Glomerular visceral epithelial cell (primary cell): ENCODE results near the gene CCDC34.
A peak's percentile ranks its signal among the peaks of the same experiment; 100 is the strongest.
"Not testable (repeated sequence)": the region's sequence is repeated elsewhere in the genome, so short reads cannot be mapped to it uniquely, and the experiment has no call there.

Experiments
- DNase-seq: peaks from one replicate; pipeline ENCODE4 v3.0.0-alpha.2; 2016; ENCODE audit errors: extremely low spot score

The CCDC34 gene

GRCh38 chr11:27361649-27362431, 1.2 kb downstream of the CCDC34 start:
- DNase-seq, result no peak

GRCh38 chr11:27358296-27358695, 4.7 kb downstream of the CCDC34 start:
- DNase-seq, result no peak

- DNase-seq, result no peak
Observed at GRCh38 chr11:27357250-27357649, 5.8 kb downstream of the CCDC34 start.

- no peak for DNase-seq
Observed at GRCh38 chr11:27356624-27357222, 6.3 kb downstream of the CCDC34 start.

- no peak for DNase-seq
Observed at GRCh38 chr11:27355575-27356104, 7.4 kb downstream of the CCDC34 start.

GRCh38 chr11:27354359-27354965, 8.6 kb downstream of the CCDC34 start:
- no peak for DNase-seq

- DNase-seq, result no peak
Observed at GRCh38 chr11:27353593-27354358, 9.2 kb downstream of the CCDC34 start.

- DNase-seq, result no peak
Observed at GRCh38 chr11:27352781-27353180, 10.2 kb downstream of the CCDC34 start.

- no peak for DNase-seq
Observed at GRCh38 chr11:27350511-27350910, 12.5 kb downstream of the CCDC34 start.

- DNase-seq, result no peak
Observed at GRCh38 chr11:27349919-27350318, 13.1 kb downstream of the CCDC34 start.

- DNase-seq, result no peak
Observed at GRCh38 chr11:27348340-27348873, 14.6 kb downstream of the CCDC34 start.

- DNase-seq, result no peak
Observed at GRCh38 chr11:27347359-27348339, 15.4 kb downstream of the CCDC34 start.

GRCh38 chr11:27339941-27340340, 23.1 kb downstream of the CCDC34 start:
- DNase-seq, result no peak

- not testable (repeated sequence) for DNase-seq
Observed at GRCh38 chr11:27334764-27335163, 28.3 kb downstream of the CCDC34 start.

GRCh38 chr11:27331981-27332380, 31.0 kb downstream of the CCDC34 start:
- peak; percentile 4 for DNase-seq

- DNase-seq, result no peak
Observed at GRCh38 chr11:27330633-27331270, 32.3 kb downstream of the CCDC34 start.

- peak; percentile 2 for DNase-seq
Observed at GRCh38 chr11:27329867-27330632, 33.0 kb downstream of the CCDC34 start.

GRCh38 chr11:27328614-27329013, 34.4 kb downstream of the CCDC34 start:
- no peak for DNase-seq

- DNase-seq, result not testable (repeated sequence)
Observed at GRCh38 chr11:27327064-27327463, 36.0 kb downstream of the CCDC34 start.
